ENCODE results near the gene CDIP1.

- TF ChIP-seq ZBTB17 (tag by site-specific recombination; IDR thresholded peaks at IDR 0.05) (no peak), ZNF132 (tag by site-specific recombination; IDR thresholded peaks at IDR 0.05; ENCODE audit: borderline replicate concordance) (no peak), CTCF (tag by site-specific recombination; IDR thresholded peaks at IDR 0.05) (no peak), ZNF837 (tag by site-specific recombination; IDR thresholded peaks at IDR 0.05) (no peak), ZBTB21 (tag by site-specific recombination; IDR thresholded peaks at IDR 0.05) (no peak), ZBTB11 (tag by site-specific recombination; conservative IDR thresholded peaks at IDR 0.05; ENCODE audit: low read depth) (no peak), ZNF426 (tag by site-specific recombination; IDR thresholded peaks at IDR 0.05) (no peak), ZNF416 (tag by site-specific recombination; IDR thresholded peaks at IDR 0.05) (no peak), MYNN (tag by site-specific recombination; IDR thresholded peaks at IDR 0.05; ENCODE audit: borderline replicate concordance) (no peak), ZNF530 (tag by site-specific recombination; IDR thresholded peaks at IDR 0.05; ENCODE audit: low read depth) (no peak), ZNF121 (tag by site-specific recombination; IDR thresholded peaks at IDR 0.05) (no peak), SETDB1 (IDR thresholded peaks at IDR 0.05; ENCODE audit: insufficient read length, low read length) (no peak)
Measured at GRCh38 chr16:4572715-4573114, 34.1 kb upstream of the CDIP1 start.
